Panc1 (cell line): ENCODE data around the gene CD44.

ENCODE experiments used
- CTCF ChIP-seq: fragments of 450-650 bp; IDR thresholded peaks from 2 replicates; pipeline ENCODE4 v1.5.1; 2017; ENCODE audit warnings: mild to moderate bottlenecking
- REST ChIP-seq, 2 experiments: IDR thresholded peaks; 2 replicates each; pipeline ENCODE4 v1.6.1; 2011 to 2012; ENCODE audit warnings: low read depth in 2 of 2, control low read depth in 1 of 2, low read length in 1 of 2, mild to moderate bottlenecking in 1 of 2, moderate library complexity in 1 of 2; ENCODE audit not compliant: insufficient read depth in 1 of 2

GRCh38 chr11:35237351-35237750 is 98.4 kb downstream of the CD44 start:
- TF ChIP-seq CTCF (no peak), REST (IDR thresholded peaks at IDR 0.05; ENCODE audit: insufficient read depth in 1 of 2, low read depth in 2 of 2, low read length in 1 of 2) (no peak)
